Endothelial cell of umbilical vein (primary cell): ENCODE results near the gene BPGM. TPM values are rescaled to one million over a fixed set of nuclear protein-coding genes. Genes with fewer than 3 reads are reported as not detected.

Experiments used
- BruUV-seq: library from RNA; stranded (reverse); fragments of 400-500 nt; replicated peaks from 2 replicates; lab custom pipeline; 2021; lab: Mats Ljungman, UMichigan
- CTCF ChIA-PET: fragments of 300-600, 350-600 bp; sonication (Branson Sonifier 250); formaldehyde crosslinking; loops from one replicate; lab custom pipeline; 2021; ENCODE audit warnings: antibody characterized with exemption, inconsistent platforms; lab: Charles Lee
- POLR2A ChIA-PET: fragments of 300-600, 350-600 bp; sonication (Branson Sonifier 250); formaldehyde crosslinking; loops from one replicate; lab custom pipeline; 2021; ENCODE audit warnings: antibody characterized with exemption, inconsistent platforms; lab: Charles Lee
- DNase-seq: peaks from one replicate; pipeline ENCODE4 v3.0.0-alpha.2; 2011; ENCODE audit warnings: low read depth, low spot score
- FAIRE-seq: peaks from 2 replicates; lab custom pipeline; 2011; peaks lifted over from hg19 to GRCh38; lab: Jason Lieb, UNC
- H2AFZ ChIP-seq: 2 replicates; pipeline ENCODE4 v1.6.0; 2012; ENCODE audit warnings: low read depth, low read length, control low read depth, inconsistent platforms
- H3K27ac ChIP-seq: 2 replicates; pipeline ENCODE4 v1.5.1; 2011; ENCODE audit warnings: low read depth, mild to moderate bottlenecking, control low read depth, low read length, moderate library complexity; ENCODE audit not compliant: insufficient read depth
- H3K27me3 ChIP-seq, 2 experiments: 2 replicates each; pipeline versions ENCODE4 v1.6.0 to v1.6.1; 2011; ENCODE audit warnings: low read length in 2 of 2, mixed read lengths in 1 of 2; ENCODE audit not compliant: control insufficient read depth in 2 of 2, insufficient read depth in 2 of 2
- H3K36me3 ChIP-seq, 2 experiments: 2 replicates in 1 of 2; 3 replicates in 1 of 2; pipeline ENCODE4 v1.5.1; 2011; ENCODE audit warnings: low read length in 2 of 2, mild to moderate bottlenecking in 1 of 2, moderate library complexity in 1 of 2; ENCODE audit not compliant: control insufficient read depth in 2 of 2, insufficient read depth in 2 of 2; ENCODE audit errors: extremely low read depth in 1 of 2
- H3K4me1 ChIP-seq: 3 replicates; pipeline ENCODE4 v1.5.1; 2011; ENCODE audit warnings: mild to moderate bottlenecking, low read length; ENCODE audit not compliant: control insufficient read depth, insufficient read depth; ENCODE audit errors: extremely low read depth
- H3K4me2 ChIP-seq: 2 replicates; pipeline ENCODE4 v1.6.1; 2011; ENCODE audit warnings: low read length, control low read depth, mixed read lengths; ENCODE audit not compliant: insufficient read depth
- H3K4me3 ChIP-seq, 3 experiments: fragments of 200-600 bp in 1 of 3; sonication (generic), shearing (Covaris generic) in 1 of 3; replicated peaks in 1 of 3; 2 replicates each; pipeline ENCODE4 v1.5.1; 2011 to 2016; ENCODE audit warnings: control low read depth in 3 of 3, low read length in 3 of 3, mild to moderate bottlenecking in 2 of 3, inconsistent platforms in 1 of 3, low read depth in 1 of 3, moderate library complexity in 1 of 3; ENCODE audit not compliant: insufficient read depth in 1 of 3
- H3K79me2 ChIP-seq: 2 replicates; pipeline ENCODE4 v1.6.0; 2012; ENCODE audit warnings: low read length, inconsistent platforms; ENCODE audit not compliant: control insufficient read depth, insufficient read depth
- H3K9ac ChIP-seq: replicated peaks from 2 replicates; pipeline ENCODE3; 2011; ENCODE audit warnings: low read length, control low read depth; ENCODE audit not compliant: insufficient read depth; ENCODE audit errors: extremely low read depth
- H3K9me1 ChIP-seq: replicated peaks from 3 replicates; pipeline ENCODE4 v1.6.0; 2011; ENCODE audit warnings: mild to moderate bottlenecking, low read length; ENCODE audit not compliant: control insufficient read depth, insufficient read depth; ENCODE audit errors: extremely low read depth
- H3K9me3 ChIP-seq: replicated peaks from 2 replicates; pipeline ENCODE4 v1.5.1; 2012; ENCODE audit warnings: low read length, inconsistent platforms; ENCODE audit not compliant: control insufficient read depth, insufficient read depth
- H4K20me1 ChIP-seq: replicated peaks from 2 replicates; pipeline ENCODE3; 2011; ENCODE audit warnings: mild to moderate bottlenecking, low read length; ENCODE audit not compliant: control insufficient read depth, insufficient read depth; ENCODE audit errors: extremely low read depth
- EZH2 ChIP-seq: IDR thresholded peaks from 2 replicates; pipeline ENCODE4 v1.6.1; 2012; ENCODE audit warnings: borderline replicate concordance, low read depth, mild to moderate bottlenecking, moderate library complexity, low read length, inconsistent platforms; ENCODE audit not compliant: severe bottlenecking
- GATA2 ChIP-seq: IDR thresholded peaks from 2 replicates; pipeline ENCODE4 v1.7.0; 2011; ENCODE audit warnings: low read depth, mild to moderate bottlenecking, moderate library complexity, mixed read lengths, low read length; ENCODE audit not compliant: insufficient read length, insufficient read depth
- MYC ChIP-seq: IDR thresholded peaks from one replicate; pipeline ENCODE4 v1.6.1; 2011; ENCODE audit warnings: mild to moderate bottlenecking, low read depth, low read length
- POLR2AphosphoS5 ChIP-seq: IDR thresholded peaks from 2 replicates; pipeline ENCODE4 v1.6.1; 2012; ENCODE audit warnings: low read depth, mild to moderate bottlenecking, control low read depth, low read length, moderate library complexity; ENCODE audit not compliant: insufficient read depth
- dilution Hi-C: fragments of 300-500 bp; cut with MboI; formaldehyde crosslinking; loops from one replicate; pipeline ENCODE4 v1.15.0; 2019; ENCODE audit warnings: low sequenced_read_pairs; ENCODE audit not compliant: extremely low pct_ligation_motif_present
- intact Hi-C: fragments of 100-400 bp; cut with micrococcal nuclease; formaldehyde crosslinking; loops from one replicate; pipeline ENCODE4 v1.10.0; 2022
- polyA plus RNA-seq, 4 experiments: library from polyadenylated mRNA; depleted of rRNA in 3 of 4; stranded (reverse) in 3 of 4; unstranded in 1 of 4; fragments of >200 nt; gene quantifications; 2 replicates each; pipeline versions ENCODE4 v1.2.1 to v1.2.3, GENCODE V29; 2011 to 2012; ENCODE audit warnings: missing spikeins in 1 of 4
- total RNA-seq: library from RNA; stranded (reverse); gene quantifications from 2 replicates; pipeline ENCODE4 v1.2.3, GENCODE V29; 2021
- TF ChIP-seq, protein P1 (sequence below), 2 donors: IDR thresholded peaks; 1 replicate in 1 of 2; 2 replicates in 1 of 2; pipeline ENCODE4 v1.5.1; 2011; ENCODE audit warnings: low read length in 2 of 2, mild to moderate bottlenecking in 2 of 2, moderate library complexity in 2 of 2, control low read depth in 1 of 2, inconsistent platforms in 1 of 2, low read depth in 1 of 2; ENCODE audit not compliant: insufficient read depth in 1 of 2; ENCODE audit errors: extremely low read depth in 1 of 2

The BPGM gene
- total and polyA plus RNA-seq, 2 donors (not counting 3 experiments of a cell fraction or from before 2014, with no cell fraction given), result 24.2 to 28.3 TPM

DNA sequence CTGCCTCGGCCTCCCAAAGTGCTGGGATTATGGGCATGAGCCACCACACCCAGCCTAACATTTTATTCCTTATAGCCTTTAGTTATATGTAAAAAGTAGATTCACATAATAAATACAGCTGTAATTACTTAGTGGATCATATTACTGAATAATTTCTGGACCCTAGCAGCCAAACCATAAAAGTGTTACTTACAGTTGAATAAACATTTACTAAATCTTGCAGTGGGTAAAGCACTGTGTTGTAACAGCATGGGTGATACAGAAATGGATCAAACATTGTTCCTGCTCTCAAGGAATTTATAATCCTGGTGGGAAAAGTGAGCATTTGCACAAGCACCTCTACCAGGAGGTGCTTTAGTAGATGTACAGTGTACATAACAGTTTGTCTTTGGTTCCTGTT, 25.0 kb downstream of the BPGM start:
- ChIA-PET POLR2A (no interaction called here), CTCF (interaction anchor here (1.1 to 5.1 kb wide), 3 partner anchors 22 to 39 kb away, joined by 4 to 31 read pairs (median 4); no protein-coding TSS in a partner anchor)
- H3K27me3 ChIP-seq, result no peaks in the 10 kb centered on the region
- dilution Hi-C loops, result no loop called here
- H3K4me1 ChIP-seq, result peaks cover 43% of the 10 kb centered on the region
- no peaks in the 10 kb centered on the region for H4K20me1 ChIP-seq
- no peak for DNase-seq
- H3K4me2 ChIP-seq, result no peak overlapping the region
- no peaks in the 10 kb centered on the region for H3K9me3 ChIP-seq
- peak overlapping the region; percentile 100 for H3K27ac ChIP-seq
- intact Hi-C loops, result loop anchor here (2.0 kb wide), 1 partner anchor 29 kb away; no protein-coding TSS in a partner anchor
- H3K9ac ChIP-seq, result no peak overlapping the region
- no peaks in the 10 kb centered on the region for H3K36me3 ChIP-seq
- no peak for FAIRE-seq
- H2AFZ ChIP-seq, result no peak overlapping the region
- no peak overlapping the region for H3K4me3 ChIP-seq
- TF ChIP-seq MYC, result no peak
- TF ChIP-seq, protein P1, sequence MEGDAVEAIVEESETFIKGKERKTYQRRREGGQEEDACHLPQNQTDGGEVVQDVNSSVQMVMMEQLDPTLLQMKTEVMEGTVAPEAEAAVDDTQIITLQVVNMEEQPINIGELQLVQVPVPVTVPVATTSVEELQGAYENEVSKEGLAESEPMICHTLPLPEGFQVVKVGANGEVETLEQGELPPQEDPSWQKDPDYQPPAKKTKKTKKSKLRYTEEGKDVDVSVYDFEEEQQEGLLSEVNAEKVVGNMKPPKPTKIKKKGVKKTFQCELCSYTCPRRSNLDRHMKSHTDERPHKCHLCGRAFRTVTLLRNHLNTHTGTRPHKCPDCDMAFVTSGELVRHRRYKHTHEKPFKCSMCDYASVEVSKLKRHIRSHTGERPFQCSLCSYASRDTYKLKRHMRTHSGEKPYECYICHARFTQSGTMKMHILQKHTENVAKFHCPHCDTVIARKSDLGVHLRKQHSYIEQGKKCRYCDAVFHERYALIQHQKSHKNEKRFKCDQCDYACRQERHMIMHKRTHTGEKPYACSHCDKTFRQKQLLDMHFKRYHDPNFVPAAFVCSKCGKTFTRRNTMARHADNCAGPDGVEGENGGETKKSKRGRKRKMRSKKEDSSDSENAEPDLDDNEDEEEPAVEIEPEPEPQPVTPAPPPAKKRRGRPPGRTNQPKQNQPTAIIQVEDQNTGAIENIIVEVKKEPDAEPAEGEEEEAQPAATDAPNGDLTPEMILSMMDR (IDR thresholded peaks at IDR 0.05; ENCODE audit: extremely low read depth in 1 of 2, insufficient read depth in 1 of 2, low read depth in 1 of 2, low read length in 2 of 2), result no peak
- TF ChIP-seq GATA2, result no peak
- peaks cover 59% of the 10 kb centered on the region for H3K79me2 ChIP-seq
- no peaks in the 10 kb centered on the region for H3K9me1 ChIP-seq
- no TSS peak for BruUV-seq

DNA sequence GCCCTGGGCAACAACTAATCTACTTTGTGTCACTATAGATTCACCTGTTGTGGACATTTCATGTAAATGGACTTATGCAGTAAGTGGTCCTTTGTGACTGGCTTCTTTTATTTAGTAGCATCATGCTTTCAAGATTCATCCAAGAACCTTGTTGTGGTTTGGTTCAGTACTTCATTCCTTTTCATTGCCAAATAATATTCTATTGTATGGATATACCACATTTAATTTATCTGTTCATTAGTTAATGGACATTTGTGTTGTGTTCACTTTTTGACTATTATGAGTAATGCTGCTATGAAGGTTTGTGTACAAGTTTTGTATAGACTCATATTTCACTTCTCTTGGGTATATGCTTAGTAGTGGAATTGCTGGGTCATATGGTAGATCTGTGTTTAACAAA, 27.8 kb downstream of the BPGM start:
- CTCF ChIA-PET, result interaction anchor here (1.2 to 1.6 kb wide), 2 partner anchors 28 to 42 kb away, joined by 3 to 4 read pairs; no protein-coding TSS in a partner anchor
- H3K9me3 ChIP-seq, result no peaks in the 10 kb centered on the region
- H3K9me1 ChIP-seq, result no peaks in the 10 kb centered on the region
- no peak for TF ChIP-seq EZH2
- TF ChIP-seq POLR2AphosphoS5, result no peak
- dilution Hi-C loops (no loop called here), intact Hi-C loops (no loop called here)
- H3K79me2 ChIP-seq, result peaks cover 50% of the 10 kb centered on the region
- peaks cover 20% of the 10 kb centered on the region for H3K4me1 ChIP-seq
- no peaks in the 10 kb centered on the region for H3K27me3 ChIP-seq
- DNase-seq (no peak), FAIRE-seq (no peak)
- H3K36me3 ChIP-seq, result peaks cover 0 to 4% of the 10 kb centered on the region in 2 experiments
- POLR2A ChIA-PET, result no interaction called here
- H4K20me1 ChIP-seq, result no peaks in the 10 kb centered on the region
- H3K4me3 ChIP-seq, result no peak overlapping the region
- no peak overlapping the region for H3K27ac ChIP-seq
- H2AFZ ChIP-seq, result no peak overlapping the region
- H3K9ac ChIP-seq, result no peak overlapping the region
- H3K4me2 ChIP-seq, result no peak overlapping the region
- no TSS peak for BruUV-seq
